Heart left ventricle (tissue), 13 donors: ENCODE data around the gene KIF12.

ENCODE experiments used
- POLR2A ChIP-seq, 2 donors: fragments of 450-650 bp; IDR thresholded peaks; one replicate each; pipeline ENCODE4 v1.6.1; 2017; ENCODE audit warnings: antibody characterized with exemption in 2 of 2, mild to moderate bottlenecking in 2 of 2, moderate library complexity in 2 of 2
- TF ChIP-seq, protein P1 (sequence below), 12 donors: fragments of 200-600 bp; sonication (generic) in 4 of 12; IDR thresholded peaks; one replicate each; pipeline versions ENCODE4 v1.5.0 to v1.8.0; 2018 to 2022; ENCODE audit warnings: antibody characterized with exemption in 12 of 12, mild to moderate bottlenecking in 5 of 12
- donor health status: ischemic (EF 13 %, LVEDD 7.1; RV severe dilation, severe dysfunction).
- donor health status: DM: no; HTN: yes; CAD: no.
- donor health status: DM: no; HTN: no; CAD: no.
- donor health status: ischemic (EF 25% LVEDD 6.9; RV normal size, moderate dysfunction).
- donor health status: ischemic (EF 25% LVEDD 5.7; RV mildly dilated, moderate dysfunction).
- donor health status: ischemic (EF 35%, LVEDD 5.7; RV mildly dilated, moderate dysfunction).
- donor health status: nonischemic (EF 11% LVEDD 7.7; RV severe dilation, severe dysfunction).
- donor health status: DM: yes; HTN: yes; CAD: no.
- donor health status: PGD.
- donor health status: ischemic (EF 29% LVEDD 5.4; RV normal size, mild dysfunction).
- donor health status: nonischemic (EF 23%, LVEDD 6.1; RV moderate dilation, normal function).

DNA sequence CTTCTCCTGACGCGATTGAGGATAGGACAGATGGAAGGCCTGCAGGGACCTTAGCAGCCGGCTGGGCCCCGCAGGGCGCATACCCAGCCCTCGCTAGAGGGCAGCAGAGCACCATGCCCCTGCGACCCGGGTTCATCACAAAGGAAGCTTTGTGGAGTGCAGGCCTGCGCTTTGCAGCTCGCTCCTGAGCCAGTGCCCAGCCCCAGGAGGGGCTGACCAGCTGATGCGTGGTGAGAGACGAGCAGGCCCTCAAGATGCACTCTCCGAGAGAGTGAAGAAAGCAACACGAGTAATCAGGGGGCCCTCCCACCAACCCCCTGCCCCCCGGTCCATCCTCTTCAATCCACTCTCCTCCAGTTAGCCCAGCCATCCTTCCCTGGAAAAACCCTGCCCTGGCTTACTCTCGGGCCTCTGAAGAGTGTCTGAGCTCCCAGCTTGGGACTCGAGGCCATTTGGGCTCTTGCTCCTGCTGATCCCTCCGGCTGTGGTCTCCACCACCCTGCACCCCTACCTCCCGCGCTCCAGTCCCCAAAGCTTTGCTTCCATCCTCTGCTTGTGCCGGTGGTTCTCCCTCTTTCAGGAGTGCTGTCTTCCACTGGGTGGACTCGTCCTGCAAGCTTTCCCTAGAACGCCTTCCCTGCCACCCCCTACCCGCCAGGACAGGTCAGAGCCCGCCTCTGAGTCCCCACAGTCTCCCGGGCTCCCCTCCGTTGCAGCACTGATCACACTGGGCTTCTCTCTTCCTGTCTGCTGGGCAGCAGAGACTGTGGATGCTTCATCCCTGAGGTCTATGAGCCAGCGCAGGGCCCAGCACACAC lies 9.1 kb upstream of the KIF12 start:
- no peak for TF ChIP-seq POLR2A (IDR thresholded peaks at IDR 0.05)
- TF ChIP-seq, protein P1, sequence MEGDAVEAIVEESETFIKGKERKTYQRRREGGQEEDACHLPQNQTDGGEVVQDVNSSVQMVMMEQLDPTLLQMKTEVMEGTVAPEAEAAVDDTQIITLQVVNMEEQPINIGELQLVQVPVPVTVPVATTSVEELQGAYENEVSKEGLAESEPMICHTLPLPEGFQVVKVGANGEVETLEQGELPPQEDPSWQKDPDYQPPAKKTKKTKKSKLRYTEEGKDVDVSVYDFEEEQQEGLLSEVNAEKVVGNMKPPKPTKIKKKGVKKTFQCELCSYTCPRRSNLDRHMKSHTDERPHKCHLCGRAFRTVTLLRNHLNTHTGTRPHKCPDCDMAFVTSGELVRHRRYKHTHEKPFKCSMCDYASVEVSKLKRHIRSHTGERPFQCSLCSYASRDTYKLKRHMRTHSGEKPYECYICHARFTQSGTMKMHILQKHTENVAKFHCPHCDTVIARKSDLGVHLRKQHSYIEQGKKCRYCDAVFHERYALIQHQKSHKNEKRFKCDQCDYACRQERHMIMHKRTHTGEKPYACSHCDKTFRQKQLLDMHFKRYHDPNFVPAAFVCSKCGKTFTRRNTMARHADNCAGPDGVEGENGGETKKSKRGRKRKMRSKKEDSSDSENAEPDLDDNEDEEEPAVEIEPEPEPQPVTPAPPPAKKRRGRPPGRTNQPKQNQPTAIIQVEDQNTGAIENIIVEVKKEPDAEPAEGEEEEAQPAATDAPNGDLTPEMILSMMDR (IDR thresholded peaks at IDR 0.05) = peak; percentile 87 to 97 (median 90)
